ENCODE results near the gene ZNRF3.

Gene ZNRF3

DNA sequence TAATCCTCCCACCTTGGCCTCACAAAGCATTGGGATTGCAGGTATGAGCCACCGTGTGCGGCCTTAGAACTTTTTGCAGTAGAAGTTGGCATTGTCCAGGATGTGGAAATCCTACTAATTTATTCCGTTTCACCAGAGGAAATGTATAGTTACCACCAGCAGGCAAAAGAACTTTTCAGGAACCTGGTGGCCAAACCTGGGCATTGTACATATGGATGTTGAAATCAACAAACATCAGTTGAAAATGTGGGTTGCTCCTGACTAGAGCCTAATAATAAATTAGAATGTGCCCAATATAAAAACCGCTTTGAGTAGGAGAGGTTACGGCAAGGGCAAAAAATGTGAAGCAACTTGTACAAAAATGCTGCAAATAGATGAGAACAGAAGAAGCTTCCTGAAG lies 42.3 kb upstream of the ZNRF3 start:
- TF ChIP-seq POLR2AphosphoS5 (IDR thresholded peaks at IDR 0.05; ENCODE audit: low read depth, low read length) (no peak), FOXP2 (optimal IDR thresholded peaks at IDR 0.05; ENCODE audit: borderline replicate concordance, extremely low read depth, extremely low read length, insufficient read depth) (no peak), TAF1 (IDR thresholded peaks at IDR 0.05; ENCODE audit: borderline replicate concordance, insufficient read depth, low read length) (no peak), SIN3A (IDR thresholded peaks at IDR 0.05; ENCODE audit: borderline replicate concordance, insufficient read depth, low read length) (no peak)
- TF ChIP-seq, protein P1, sequence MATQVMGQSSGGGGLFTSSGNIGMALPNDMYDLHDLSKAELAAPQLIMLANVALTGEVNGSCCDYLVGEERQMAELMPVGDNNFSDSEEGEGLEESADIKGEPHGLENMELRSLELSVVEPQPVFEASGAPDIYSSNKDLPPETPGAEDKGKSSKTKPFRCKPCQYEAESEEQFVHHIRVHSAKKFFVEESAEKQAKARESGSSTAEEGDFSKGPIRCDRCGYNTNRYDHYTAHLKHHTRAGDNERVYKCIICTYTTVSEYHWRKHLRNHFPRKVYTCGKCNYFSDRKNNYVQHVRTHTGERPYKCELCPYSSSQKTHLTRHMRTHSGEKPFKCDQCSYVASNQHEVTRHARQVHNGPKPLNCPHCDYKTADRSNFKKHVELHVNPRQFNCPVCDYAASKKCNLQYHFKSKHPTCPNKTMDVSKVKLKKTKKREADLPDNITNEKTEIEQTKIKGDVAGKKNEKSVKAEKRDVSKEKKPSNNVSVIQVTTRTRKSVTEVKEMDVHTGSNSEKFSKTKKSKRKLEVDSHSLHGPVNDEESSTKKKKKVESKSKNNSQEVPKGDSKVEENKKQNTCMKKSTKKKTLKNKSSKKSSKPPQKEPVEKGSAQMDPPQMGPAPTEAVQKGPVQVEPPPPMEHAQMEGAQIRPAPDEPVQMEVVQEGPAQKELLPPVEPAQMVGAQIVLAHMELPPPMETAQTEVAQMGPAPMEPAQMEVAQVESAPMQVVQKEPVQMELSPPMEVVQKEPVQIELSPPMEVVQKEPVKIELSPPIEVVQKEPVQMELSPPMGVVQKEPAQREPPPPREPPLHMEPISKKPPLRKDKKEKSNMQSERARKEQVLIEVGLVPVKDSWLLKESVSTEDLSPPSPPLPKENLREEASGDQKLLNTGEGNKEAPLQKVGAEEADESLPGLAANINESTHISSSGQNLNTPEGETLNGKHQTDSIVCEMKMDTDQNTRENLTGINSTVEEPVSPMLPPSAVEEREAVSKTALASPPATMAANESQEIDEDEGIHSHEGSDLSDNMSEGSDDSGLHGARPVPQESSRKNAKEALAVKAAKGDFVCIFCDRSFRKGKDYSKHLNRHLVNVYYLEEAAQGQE (IDR thresholded peaks at IDR 0.05; ENCODE audit: insufficient read depth in 1 of 2, low read depth in 2 of 2, low read length in 2 of 2) = no peak

DNA sequence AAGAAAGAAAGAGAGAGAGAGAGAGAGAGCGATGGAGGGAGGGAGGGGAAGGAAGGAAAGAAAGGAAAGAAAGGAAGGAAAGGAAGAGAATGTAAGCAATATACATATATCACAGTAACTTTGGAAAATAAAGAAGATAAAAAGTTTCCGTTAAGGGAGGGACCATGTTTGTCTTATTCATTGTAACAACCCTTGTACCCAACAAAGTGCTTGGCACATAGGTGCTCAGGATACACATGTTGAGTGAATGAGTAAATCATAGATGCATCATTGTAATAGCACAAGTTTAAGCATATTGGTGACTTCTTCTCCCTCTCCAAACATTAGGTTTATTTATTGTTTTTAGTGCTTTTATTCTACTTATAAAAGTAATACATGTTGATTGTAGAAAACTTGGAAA lies 39.7 kb upstream of the ZNRF3 start:
- TF ChIP-seq SIN3A (IDR thresholded peaks at IDR 0.05; ENCODE audit: borderline replicate concordance, insufficient read depth, low read length) (no peak), TAF1 (IDR thresholded peaks at IDR 0.05; ENCODE audit: borderline replicate concordance, insufficient read depth, low read length) (no peak), FOXP2 (optimal IDR thresholded peaks at IDR 0.05; ENCODE audit: borderline replicate concordance, extremely low read depth, extremely low read length, insufficient read depth) (no peak), POLR2AphosphoS5 (IDR thresholded peaks at IDR 0.05; ENCODE audit: low read depth, low read length) (no peak)
- TF ChIP-seq, protein P1 (IDR thresholded peaks at IDR 0.05; ENCODE audit: insufficient read depth in 1 of 2, low read depth in 2 of 2, low read length in 2 of 2) = no peak

DNA sequence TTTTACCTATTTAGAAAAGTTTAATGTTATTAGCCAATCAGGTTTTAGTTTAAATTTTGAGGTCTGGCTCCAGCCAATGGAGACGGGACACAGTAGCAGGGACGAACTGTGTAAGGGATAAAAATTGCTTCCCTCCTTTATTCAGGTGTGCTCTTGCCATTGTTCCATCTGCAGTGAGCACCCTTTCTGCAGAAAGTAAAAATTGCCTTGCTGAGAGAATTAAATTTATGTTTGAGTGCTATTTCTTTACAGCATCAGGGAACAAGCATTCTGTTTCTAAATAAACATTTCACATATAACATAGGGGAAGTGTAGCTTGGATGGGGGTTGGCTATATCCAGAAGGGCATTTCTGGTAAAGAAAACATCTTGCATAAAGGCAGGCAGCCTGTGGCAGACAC lies 36.4 kb upstream of the ZNRF3 start:
- no peak for TF ChIP-seq SIN3A (IDR thresholded peaks at IDR 0.05; ENCODE audit: borderline replicate concordance, insufficient read depth, low read length)
- no peak for TF ChIP-seq POLR2AphosphoS5 (IDR thresholded peaks at IDR 0.05; ENCODE audit: low read depth, low read length)
- TF ChIP-seq, protein P1 (IDR thresholded peaks at IDR 0.05; ENCODE audit: insufficient read depth in 1 of 2, low read depth in 2 of 2, low read length in 2 of 2) = no peak
- TF ChIP-seq FOXP2 (optimal IDR thresholded peaks at IDR 0.05; ENCODE audit: borderline replicate concordance, extremely low read depth, extremely low read length, insufficient read depth) = no peak
- no peak for TF ChIP-seq TAF1 (IDR thresholded peaks at IDR 0.05; ENCODE audit: borderline replicate concordance, insufficient read depth, low read length)

DNA sequence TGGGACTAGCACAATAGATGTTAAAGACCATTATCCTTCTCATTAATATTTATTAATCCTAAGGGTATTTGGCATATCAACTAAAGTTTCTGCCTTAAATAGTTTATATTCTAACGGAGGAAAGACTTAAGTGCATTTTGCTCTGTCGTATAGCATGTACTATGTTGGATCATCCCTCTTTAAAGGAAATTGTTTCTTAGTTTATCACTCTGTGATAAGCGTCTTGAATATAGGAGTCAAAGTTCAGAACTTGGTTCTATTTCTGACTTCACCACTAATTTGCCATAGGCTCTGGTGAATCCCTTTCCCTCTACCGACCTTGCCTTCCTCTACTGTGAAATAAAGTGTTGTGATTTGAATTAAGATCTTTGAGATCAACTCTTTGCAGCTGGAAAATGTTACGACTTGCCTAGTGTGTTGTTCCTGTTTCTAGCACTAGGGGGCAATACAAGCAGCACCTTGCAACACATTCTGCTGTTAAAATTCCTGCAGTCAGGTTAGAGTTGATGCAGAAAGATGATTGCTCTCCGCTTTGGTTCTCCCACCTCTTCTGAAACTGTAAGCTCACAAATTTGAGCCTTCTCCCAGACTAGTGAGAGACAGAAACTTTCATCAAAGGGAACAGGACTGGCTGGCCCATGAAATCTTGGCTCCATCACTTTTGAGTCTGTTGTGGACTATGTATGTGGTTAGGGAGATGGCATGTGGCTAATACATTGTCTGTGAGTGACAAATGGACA lies 27.8 kb upstream of the ZNRF3 start:
- TF ChIP-seq POLR2AphosphoS5 (IDR thresholded peaks at IDR 0.05; ENCODE audit: low read depth, low read length) (no peak), SIN3A (IDR thresholded peaks at IDR 0.05; ENCODE audit: borderline replicate concordance, insufficient read depth, low read length) (no peak), TAF1 (IDR thresholded peaks at IDR 0.05; ENCODE audit: borderline replicate concordance, insufficient read depth, low read length) (no peak), FOXP2 (optimal IDR thresholded peaks at IDR 0.05; ENCODE audit: borderline replicate concordance, extremely low read depth, extremely low read length, insufficient read depth) (no peak)
- TF ChIP-seq, protein P1 (IDR thresholded peaks at IDR 0.05; ENCODE audit: insufficient read depth in 1 of 2, low read depth in 2 of 2, low read length in 2 of 2) = no peak

Measured in PFSK-1 (cell line).